T-helper 1 cell treated with Interleukin-12 subunit alpha and Interleukin-12 subunit beta and Interleukin-4 antibody, amounts not matched to agents 30 μg/mL and 1 μg/mL, for 36 hours (primary cell): ENCODE data around the gene ZBTB17.

Experiments
- H3K27ac Mint-ChIP-seq: one replicate; pipeline ENCODE4 v1.8.0; 2021; ENCODE audit warnings: mild to moderate bottlenecking, mixed read lengths
- H3K27me3 Mint-ChIP-seq: one replicate; pipeline ENCODE4 v1.8.0; 2021; ENCODE audit warnings: low read depth, mixed read lengths
- H3K36me3 Mint-ChIP-seq: one replicate; pipeline ENCODE4 v1.8.0; 2021; ENCODE audit warnings: low read depth, mixed read lengths
- H3K4me1 Mint-ChIP-seq: one replicate; pipeline ENCODE4 v1.8.0; 2021; ENCODE audit warnings: low read depth, mixed read lengths
- H3K4me3 Mint-ChIP-seq: one replicate; pipeline ENCODE4 v1.8.0; 2021; ENCODE audit warnings: mild to moderate bottlenecking, moderate library complexity, mixed read lengths
- H3K9me3 Mint-ChIP-seq: one replicate; pipeline ENCODE4 v1.8.0; 2021; ENCODE audit warnings: mixed read lengths

Gene ZBTB17

DNA sequence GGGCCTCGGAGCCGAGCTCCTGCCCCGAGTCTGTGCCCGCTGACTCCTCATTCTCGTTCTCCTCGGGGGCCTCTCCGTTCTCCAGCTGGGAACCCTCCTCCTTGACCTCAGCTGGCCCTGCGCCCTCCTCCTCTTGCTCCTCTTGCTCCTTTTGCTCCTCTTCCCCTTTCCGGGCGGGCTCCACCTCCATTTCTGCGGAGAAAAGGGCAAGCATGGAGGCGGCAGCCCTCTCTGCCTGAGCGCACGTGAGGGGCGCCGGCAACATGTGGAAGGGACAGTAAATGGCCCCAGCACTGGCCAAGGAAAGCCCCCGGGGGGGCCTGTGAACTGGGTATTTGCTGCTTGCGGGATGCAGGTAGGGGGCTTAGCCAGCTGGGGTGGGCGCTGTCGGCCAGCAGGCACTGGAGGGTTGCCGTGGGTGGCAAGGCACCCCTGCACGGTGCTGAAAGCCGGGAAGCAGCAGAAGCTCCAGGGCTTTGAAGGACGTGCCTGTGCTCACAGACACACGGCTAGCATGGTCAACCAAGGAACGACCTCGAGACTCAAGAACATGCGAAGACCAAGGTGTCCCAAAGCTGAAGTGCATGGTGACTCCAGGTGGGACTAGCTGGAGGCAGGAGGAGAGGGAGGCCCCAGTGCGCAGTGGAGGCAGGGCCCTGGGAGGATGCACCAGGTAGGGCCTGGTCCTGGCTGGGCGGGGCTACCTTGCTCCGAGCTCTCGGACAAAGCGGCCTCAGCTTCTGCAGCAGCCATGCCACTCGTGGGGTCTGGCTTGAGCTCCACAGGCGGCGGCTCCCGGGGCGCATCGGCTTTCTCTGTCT, 30.7 kb downstream of the ZBTB17 start:
- Mint-ChIP-seq H3K4me1 (peaks cover 15% of the 10 kb centered on the region), H3K9me3 (no peaks in the 10 kb centered on the region), H3K36me3 (peaks cover 14% of the 10 kb centered on the region), H3K27me3 (no peaks in the 10 kb centered on the region), H3K27ac (no peak overlapping the region), H3K4me3 (no peak overlapping the region)

DNA sequence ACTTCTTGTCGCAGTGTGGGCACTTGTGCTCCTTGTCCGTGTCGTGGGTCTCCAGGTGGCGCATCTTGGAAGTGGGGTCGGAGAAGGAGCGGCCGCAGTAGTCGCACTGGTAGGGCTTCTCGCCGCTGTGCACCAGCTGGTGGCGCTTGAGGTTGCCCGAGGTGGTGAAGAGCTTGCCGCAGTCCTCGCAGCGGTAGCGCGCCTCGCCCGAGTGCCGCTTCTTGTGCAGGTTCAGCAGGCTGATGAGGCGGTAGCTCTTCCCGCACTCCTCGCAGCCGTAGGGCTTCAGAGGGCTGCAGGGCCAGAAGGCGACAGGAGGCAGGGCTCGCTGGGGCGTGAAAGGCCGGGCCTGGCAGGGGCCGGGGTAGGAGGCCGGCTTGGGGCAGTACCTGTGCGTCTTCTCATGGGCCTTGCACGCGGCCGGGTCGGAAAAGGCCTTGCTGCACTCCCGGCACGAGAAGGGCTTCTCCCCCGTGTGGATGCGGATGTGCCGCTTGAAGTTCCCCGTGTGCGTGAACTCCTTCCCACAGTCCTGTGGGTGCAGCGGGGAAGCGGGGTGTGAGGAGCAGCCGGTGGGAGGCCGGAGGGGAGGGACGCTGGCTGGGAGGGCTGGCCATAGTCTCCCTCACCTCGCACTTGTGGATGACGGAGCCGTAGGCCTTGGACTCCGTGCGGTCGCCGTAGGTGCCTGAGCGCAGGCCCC, 31.4 kb downstream of the ZBTB17 start:
- H3K27ac Mint-ChIP-seq: no peak overlapping the region
- no peaks in the 10 kb centered on the region for H3K9me3 Mint-ChIP-seq
- peaks cover 8% of the 10 kb centered on the region for H3K4me1 Mint-ChIP-seq
- H3K36me3 Mint-ChIP-seq: peaks cover 14% of the 10 kb centered on the region
- H3K27me3 Mint-ChIP-seq: no peaks in the 10 kb centered on the region
- H3K4me3 Mint-ChIP-seq: no peak overlapping the region

DNA sequence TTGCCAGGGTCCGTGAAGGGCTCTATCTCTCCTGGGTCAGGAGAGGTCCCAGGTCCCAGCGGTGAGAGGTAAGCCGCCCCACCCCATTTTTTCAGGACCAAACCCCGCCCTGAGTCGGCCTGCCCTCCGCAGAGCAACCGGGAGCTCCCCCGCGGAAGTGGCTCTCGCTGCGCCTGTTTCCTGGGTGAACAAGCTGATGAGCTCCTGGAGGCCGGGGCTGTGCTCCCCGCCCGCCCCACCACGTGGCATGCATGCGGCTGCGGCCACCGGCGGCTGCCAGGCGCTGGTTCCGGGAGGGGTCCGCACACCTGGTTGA, 32.0 kb downstream of the ZBTB17 start:
- peaks cover 4% of the 10 kb centered on the region for H3K4me1 Mint-ChIP-seq
- H3K27me3 Mint-ChIP-seq: no peaks in the 10 kb centered on the region
- H3K4me3 Mint-ChIP-seq: no peak overlapping the region
- no peaks in the 10 kb centered on the region for H3K9me3 Mint-ChIP-seq
- H3K36me3 Mint-ChIP-seq: peaks cover 19% of the 10 kb centered on the region
- no peak overlapping the region for H3K27ac Mint-ChIP-seq

DNA sequence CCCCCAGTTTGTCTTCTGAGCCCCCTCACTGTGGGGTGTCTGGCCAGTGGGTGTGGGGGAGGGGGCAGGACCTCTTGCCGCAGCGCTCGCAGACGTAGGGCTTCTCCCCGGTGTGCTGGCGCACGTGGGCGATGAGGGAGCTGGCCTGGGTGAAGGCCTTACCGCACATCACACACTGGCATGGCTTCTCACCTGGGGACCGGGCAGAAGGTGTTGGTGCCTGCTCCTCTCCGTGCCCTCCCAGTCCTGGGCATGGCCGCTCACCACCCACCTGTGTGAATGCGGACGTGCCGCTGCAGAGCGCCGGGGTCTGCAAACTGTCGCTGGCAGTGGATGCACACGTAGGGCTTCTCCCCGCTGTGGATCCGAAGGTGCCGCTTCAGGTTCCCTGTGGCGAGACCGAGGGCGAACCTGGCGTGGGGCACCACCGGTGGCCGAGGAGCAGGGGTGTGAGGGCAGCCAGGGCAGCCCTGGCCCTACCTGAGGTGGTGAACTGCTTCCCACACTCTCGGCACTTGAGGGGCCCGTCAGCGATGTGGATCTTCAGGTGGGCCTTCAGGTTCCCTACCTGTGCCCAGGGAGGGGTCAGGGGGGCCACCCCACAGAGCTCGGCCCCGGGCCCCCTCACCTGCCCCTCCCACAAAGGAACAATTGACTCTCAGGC, 32.4 kb downstream of the ZBTB17 start:
- Mint-ChIP-seq H3K27me3 (no peaks in the 10 kb centered on the region), H3K9me3 (no peaks in the 10 kb centered on the region), H3K4me3 (no peak overlapping the region), H3K27ac (no peak overlapping the region), H3K36me3 (peaks cover 17% of the 10 kb centered on the region), H3K4me1 (no peaks in the 10 kb centered on the region)

DNA sequence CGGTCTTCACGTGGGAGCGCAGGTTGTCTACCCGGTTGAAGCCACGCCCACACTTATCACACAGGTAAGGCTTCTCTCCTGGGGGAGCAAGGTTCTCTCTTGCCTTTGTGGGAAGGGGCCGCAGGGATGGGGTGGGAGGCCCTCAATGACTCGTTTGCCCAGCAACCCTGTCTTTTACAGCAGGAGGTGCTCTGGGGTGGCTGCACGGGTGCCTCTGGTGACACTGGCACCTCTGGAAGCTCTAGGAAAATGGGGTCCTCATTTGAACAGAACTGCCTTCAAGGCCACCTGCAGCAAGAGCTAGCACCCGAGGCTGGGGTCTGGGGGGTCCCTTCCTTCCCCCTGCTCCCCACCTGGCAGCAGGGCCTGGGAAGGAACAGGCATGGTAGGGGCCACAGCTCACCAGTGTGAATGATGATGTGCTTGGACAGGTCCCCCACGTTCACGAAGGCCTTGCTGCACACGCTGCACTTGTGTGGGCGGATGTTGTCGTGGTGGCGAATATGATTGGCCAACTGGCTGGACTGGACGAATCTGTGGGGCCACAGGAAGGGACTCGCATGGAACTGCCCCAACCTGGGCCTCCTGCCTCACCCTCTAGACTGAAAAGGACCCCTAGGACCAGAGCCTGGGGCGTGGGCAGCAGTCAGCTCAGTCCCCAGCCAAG, 33.1 kb downstream of the ZBTB17 start:
- Mint-ChIP-seq H3K36me3 (peaks cover 20% of the 10 kb centered on the region), H3K4me1 (no peaks in the 10 kb centered on the region), H3K9me3 (no peaks in the 10 kb centered on the region), H3K27me3 (no peaks in the 10 kb centered on the region), H3K27ac (no peak overlapping the region), H3K4me3 (no peak overlapping the region)

DNA sequence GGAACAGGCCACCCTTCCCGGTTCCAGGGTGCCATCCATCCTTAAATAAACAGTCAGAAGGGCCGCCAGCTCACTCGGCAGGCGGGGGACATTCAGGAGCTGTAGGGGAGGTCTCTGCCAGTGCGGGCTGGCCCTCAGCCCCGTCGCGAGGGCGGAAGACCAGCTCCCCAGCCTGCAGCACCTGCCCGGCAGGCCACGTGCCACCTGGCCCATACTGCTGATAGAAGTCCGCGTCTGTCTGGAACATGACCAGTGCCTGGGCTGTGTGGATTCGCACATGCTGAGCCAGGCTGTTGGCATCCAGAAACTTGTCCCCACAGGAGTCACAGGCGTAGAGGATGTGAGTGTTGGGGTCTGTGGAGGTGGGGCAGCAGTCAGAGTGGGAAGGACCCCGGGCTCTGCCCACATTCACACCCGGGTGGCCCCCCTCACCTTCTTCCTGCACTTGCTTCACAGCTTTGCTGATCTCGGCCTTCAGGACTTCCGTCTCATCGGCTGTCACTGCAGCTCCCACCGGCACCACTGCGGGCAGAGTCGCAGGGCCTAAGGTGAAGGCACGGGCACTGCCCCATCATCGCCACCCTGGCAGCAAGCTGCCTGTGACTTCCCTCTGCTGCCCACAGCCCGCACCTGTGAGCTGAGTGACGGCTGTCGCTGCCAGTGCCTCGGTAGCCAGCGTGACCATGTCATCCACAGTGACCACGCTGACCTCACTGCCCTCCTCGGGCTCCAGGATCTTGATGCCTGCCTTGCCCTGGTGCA, 33.8 kb downstream of the ZBTB17 start:
- H3K4me3 Mint-ChIP-seq: no peak overlapping the region
- H3K27ac Mint-ChIP-seq: no peak overlapping the region
- no peaks in the 10 kb centered on the region for H3K9me3 Mint-ChIP-seq
- H3K27me3 Mint-ChIP-seq: no peaks in the 10 kb centered on the region
- H3K4me1 Mint-ChIP-seq: no peaks in the 10 kb centered on the region
- H3K36me3 Mint-ChIP-seq: peaks cover 24% of the 10 kb centered on the region

DNA sequence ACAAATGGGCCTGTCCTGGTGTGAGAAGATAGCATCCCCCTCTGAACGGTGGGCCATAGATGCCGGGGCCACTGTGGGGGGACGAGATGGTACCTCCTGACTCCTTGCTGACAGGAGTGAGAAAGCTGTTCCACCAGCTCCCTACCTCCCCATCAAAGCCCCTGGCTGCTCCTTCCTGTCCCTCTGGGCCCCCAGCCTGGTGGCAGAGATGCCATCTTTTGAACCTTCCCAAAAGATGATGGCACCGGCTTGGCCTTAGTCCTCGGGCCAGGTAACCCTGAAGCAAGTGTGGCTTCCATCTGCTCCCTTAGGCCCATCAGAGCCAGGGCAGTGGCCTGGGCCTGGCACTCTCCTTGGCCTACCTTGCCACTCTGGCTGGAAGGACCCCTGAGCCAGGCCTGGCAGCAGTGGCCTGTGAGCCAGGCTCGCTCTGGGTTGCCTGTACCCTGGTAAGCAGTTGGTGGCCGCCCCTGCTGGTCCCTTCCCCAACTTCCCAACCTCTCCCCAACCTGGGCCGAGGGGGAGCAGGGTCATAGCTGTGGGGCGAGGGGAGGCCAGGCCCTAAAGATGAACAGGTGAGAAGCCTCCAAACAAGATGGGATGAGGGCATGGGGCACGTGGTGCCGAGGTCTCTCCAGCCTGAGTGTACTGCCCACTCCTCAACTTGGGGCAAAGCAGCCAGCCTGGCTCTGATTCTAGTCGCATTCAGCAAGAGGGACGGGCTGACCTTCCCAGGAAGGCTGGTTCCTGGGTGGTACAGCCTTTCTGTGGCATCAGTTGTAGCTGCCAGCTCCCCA, 34.7 kb downstream of the ZBTB17 start:
- Mint-ChIP-seq H3K4me1 (no peaks in the 10 kb centered on the region), H3K36me3 (peaks cover 24% of the 10 kb centered on the region), H3K27me3 (no peaks in the 10 kb centered on the region)

DNA sequence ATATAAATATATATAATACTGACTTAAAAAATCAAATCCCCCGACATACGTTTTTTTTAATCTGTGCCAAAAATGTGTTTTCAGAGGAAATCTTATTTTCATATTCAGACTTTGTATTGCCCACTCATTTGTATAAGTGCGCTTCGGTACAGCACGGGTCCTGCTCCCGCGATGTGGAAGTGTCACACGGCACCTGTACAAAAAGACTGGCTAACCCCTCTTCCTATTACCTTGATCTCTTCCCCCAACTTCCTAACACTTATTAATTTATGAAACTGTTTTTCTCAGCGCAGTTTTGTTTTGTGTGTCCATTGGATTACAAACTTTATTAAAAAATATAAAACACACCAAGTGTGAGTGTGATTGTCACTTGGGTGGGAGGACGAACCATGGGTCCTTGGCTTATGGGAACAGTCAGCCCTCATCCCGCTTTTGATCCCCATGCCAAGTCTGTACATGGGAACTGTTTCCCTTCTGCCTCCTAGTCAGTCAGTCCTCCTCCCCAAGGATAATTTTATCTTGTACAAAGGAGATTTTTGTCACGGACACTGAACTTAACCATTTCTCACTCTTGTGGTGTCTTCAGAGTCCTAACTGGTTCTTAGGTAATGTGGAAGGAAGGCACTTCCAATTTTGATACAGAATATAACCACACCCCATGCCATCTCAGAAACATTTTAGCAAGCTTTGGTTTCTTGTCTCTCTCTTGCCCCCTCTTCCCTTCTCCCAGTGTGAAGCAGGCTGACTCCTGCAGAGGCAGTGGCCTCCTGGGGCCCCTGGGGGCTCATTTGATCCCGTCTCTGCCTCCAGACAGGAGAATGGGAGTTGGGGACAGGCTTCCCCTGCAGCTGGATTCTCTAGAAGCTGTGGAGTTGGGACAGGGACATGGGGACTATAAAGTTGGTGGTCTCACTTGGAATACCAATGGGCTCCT, 35.5 kb downstream of the ZBTB17 start:
- no peaks in the 10 kb centered on the region for H3K9me3 Mint-ChIP-seq
- no peak overlapping the region for H3K27ac Mint-ChIP-seq
- no peaks in the 10 kb centered on the region for H3K4me1 Mint-ChIP-seq
- no peak overlapping the region for H3K4me3 Mint-ChIP-seq
- peaks cover 25% of the 10 kb centered on the region for H3K36me3 Mint-ChIP-seq
- no peaks in the 10 kb centered on the region for H3K27me3 Mint-ChIP-seq

More for the DNA sequence above, 34.7 kb downstream of the ZBTB17 start:
- Mint-ChIP-seq H3K27ac (no peak overlapping the region), H3K4me3 (no peak overlapping the region), H3K9me3 (no peaks in the 10 kb centered on the region)

DNA sequence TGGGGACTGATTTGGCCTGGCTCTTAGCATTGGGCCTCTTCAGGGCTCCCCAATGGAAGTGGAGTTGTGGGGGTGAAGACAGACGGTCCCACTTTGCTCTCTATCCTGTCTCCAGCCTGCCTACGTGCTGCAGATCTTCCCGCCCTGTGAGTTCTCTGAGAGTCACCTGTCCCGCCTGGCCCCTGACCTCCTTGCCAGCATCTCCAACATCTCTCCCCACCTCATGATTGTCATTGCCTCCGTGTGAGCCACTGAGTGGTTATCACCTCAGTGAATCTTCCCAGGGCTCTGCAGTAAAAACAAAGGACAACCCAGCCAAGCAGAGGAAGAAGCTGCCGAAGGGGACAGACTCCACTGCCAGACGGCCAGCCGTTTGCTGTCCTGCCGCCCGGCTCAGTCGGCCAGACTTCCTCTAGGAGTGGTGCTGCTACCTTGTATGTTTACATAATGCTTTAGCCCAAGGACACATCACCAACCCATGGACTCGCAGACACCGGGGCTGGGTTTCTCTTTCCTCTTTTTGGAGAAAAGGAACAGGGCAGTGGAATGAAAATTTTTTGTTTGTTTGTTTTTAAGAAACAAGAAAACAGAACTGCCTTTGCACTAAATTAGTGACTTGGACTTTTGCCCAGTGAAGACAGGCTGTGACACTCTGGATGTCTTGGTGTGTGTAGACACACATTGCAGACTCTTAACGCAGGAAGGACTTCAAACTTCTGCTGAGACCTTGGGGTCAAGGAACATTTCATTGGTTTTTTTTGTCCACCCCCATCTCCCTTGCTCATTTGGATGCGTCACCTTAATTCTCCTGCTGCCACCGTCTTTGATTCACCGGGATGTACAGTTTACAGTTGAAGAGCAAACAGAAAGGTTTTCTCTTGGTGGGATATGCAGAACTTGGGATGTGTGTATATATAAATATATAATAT, 36.5 kb downstream of the ZBTB17 start:
- H3K36me3 Mint-ChIP-seq: peaks cover 35% of the 10 kb centered on the region
- H3K4me1 Mint-ChIP-seq: no peaks in the 10 kb centered on the region
- no peak overlapping the region for H3K27ac Mint-ChIP-seq
- no peak overlapping the region for H3K4me3 Mint-ChIP-seq
- no peaks in the 10 kb centered on the region for H3K9me3 Mint-ChIP-seq
- H3K27me3 Mint-ChIP-seq: no peaks in the 10 kb centered on the region

DNA sequence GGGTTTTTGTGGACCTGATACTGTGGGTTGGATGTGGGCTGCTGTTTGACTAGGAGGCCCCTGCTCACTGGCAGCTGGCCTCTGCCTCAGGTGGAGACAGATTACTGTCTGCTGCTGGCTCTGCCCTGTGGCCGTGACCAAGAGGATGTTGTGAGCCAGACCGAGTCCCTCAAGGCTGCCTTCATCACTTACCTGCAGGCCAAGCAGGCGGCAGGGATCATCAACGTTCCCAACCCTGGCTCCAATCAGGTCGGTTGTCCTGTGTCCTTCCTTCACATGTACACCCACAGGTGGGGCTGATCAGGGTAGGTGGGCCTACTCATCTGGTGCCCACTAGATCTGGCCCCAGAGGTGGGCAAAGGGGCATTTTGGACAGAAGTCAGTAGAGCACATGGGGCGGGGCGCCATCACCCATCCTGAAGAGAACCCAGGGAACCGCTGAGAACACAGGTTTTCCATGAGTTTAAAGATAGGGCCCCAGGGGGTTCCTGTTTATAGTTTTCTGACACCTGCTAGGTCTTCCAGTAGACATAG, 37.2 kb downstream of the ZBTB17 start:
- Mint-ChIP-seq H3K27me3 (no peaks in the 10 kb centered on the region), H3K27ac (peak overlapping the region; percentile 9), H3K4me1 (no peaks in the 10 kb centered on the region), H3K36me3 (peaks cover 39% of the 10 kb centered on the region), H3K9me3 (no peaks in the 10 kb centered on the region), H3K4me3 (no peak overlapping the region)

DNA sequence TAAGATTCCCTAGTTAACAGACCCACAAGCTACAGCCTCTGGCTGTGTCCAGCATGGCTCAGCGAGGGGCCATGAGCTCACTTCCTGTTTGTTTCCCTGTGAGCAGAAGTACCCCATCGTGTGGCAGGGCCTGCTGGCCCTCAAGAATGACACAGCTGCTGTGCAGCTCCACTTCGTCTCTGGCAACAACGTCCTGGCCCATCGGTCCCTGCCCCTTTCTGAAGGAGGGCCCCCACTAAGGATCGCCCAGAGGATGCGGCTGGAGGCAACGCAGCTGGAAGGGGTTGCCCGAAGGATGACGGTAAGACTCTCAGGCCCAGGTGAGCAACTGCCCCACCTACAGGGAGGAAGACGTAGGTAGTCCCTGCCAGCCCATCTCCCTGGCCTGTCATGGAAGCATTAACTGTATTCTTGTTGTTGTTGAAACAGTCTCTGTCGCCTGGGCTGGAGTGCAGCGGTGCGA, 38.2 kb downstream of the ZBTB17 start:
- H3K36me3 Mint-ChIP-seq: peaks cover 46% of the 10 kb centered on the region
- no peak overlapping the region for H3K4me3 Mint-ChIP-seq
- no peaks in the 10 kb centered on the region for H3K4me1 Mint-ChIP-seq
- peak overlapping the region; percentile 76 for H3K27ac Mint-ChIP-seq
- no peaks in the 10 kb centered on the region for H3K27me3 Mint-ChIP-seq
- H3K9me3 Mint-ChIP-seq: no peaks in the 10 kb centered on the region

DNA sequence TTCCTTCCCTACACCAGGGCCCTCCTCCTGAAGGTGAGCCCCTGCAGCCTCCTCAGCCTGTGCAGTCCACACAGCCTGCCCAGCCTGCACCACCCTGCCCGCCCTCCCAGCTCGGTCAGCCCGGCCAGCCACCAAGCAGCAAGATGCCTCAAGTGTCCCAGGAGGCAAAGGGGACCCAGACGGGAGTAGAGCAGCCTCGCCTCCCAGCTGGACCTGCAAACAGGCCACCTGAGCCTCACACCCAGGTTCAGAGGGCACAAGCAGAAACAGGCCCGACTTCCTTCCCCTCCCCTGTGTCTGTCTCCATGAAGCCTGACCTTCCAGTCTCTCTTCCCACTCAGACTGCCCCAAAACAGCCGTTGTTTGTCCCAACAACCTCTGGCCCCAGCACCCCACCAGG, 38.8 kb downstream of the ZBTB17 start:
- Mint-ChIP-seq H3K9me3 (no peaks in the 10 kb centered on the region), H3K4me3 (no peak overlapping the region), H3K36me3 (peaks cover 49% of the 10 kb centered on the region), H3K27me3 (no peaks in the 10 kb centered on the region), H3K4me1 (no peaks in the 10 kb centered on the region), H3K27ac (peak overlapping the region; percentile 76)
